ENCODE results near the gene ROBO2.

- TF ChIP-seq ZNF274 (IDR thresholded peaks at IDR 0.05; ENCODE audit: low read depth, low read length) (no peak), YY1 (IDR thresholded peaks at IDR 0.05; ENCODE audit: extremely low read depth, insufficient replicate concordance, low read depth, low read length) (no peak), MAX (IDR thresholded peaks at IDR 0.05) (no peak), CTCF (IDR thresholded peaks at IDR 0.05 in 2 of 3, conservative IDR thresholded peaks at IDR 0.05 in 1 of 3; ENCODE audit: borderline replicate concordance in 1 of 3, insufficient read depth in 1 of 3, low read depth in 2 of 3, low read length in 2 of 3) (no peak)
Measured at GRCh38 chr3:77234004-77234403, 194.1 kb downstream of the ROBO2 start.

Data from HCT116 (cell line).